Measurements from ENCODE around the gene HHAT.

The HHAT gene

GRCh38 chr1:210558302-210558701 lies 229.6 kb downstream of the HHAT start:
- TF ChIP-seq CTCF (IDR thresholded peaks at IDR 0.05; ENCODE audit: control extremely low read depth, extremely low read depth, low read depth, missing control alignments): no peak
- no peak for DNase-seq (ENCODE audit: extremely low spot score)
- CTCF ChIA-PET: interaction anchor here (1.6 kb wide), 1 partner anchor 28 kb away, joined by 3 read pairs; no protein-coding TSS in a partner anchor
- POLR2A ChIA-PET: no interaction called here

GRCh38 chr1:210565306-210565705 lies 236.6 kb downstream of the HHAT start:
- ChIA-PET CTCF (interaction anchor here (1.1 to 1.7 kb wide), 2 partner anchors 159 to 569 kb away, joined by 3 to 4 read pairs; partner anchors contain the start of gene KCNH1), POLR2A (no interaction called here)
- no peak for TF ChIP-seq CTCF (IDR thresholded peaks at IDR 0.05; ENCODE audit: control extremely low read depth, extremely low read depth, low read depth, missing control alignments)
- DNase-seq (ENCODE audit: extremely low spot score): no peak

DNA sequence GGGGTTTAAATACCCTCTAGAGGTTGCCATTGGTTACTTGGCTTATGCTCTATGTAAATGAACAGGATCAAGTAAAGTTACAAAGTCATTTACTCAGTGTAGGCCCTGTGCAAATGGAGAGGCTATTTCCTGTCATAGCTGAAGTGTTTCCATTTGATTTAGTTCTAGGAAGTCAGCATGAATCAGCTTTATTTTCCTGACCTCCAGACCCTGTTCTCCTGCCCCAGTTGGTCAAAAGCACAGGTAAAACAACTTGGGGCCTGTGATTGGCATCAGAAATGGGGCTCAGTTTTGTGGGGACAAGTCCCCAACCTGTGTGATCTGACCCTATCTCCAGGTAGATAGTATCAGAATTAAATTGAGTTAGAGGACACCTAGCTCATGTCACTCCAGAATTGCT lies 239.9 kb downstream of the HHAT start:
- no peak for DNase-seq (ENCODE audit: extremely low spot score)
- CTCF ChIA-PET: interaction anchor here (1.0 to 1.7 kb wide), 2 partner anchors 17 to 60 kb away, joined by 3 to 4 read pairs; no protein-coding TSS in a partner anchor
- POLR2A ChIA-PET: no interaction called here
- no peak for TF ChIP-seq CTCF (IDR thresholded peaks at IDR 0.05; ENCODE audit: control extremely low read depth, extremely low read depth, low read depth, missing control alignments)

DNA sequence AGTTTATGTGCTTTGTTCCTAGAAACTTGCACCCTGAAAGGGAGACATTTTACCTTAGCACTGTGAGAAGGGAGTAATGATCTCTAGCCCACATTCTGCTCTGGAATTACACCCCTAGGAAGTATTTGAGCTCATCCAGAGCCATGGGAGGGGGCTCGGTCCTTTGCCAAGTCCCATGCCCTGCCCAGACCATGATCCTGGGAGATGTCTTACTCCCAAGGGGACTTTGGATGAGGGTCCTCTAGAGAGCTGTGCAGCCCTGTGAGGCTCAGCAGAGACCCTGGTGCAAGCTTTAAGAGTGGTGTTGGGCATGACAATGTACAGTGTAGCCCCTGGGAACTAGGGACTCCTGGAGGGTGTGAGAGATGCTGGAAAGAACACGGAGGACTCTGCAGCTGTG lies 241.4 kb downstream of the HHAT start:
- POLR2A ChIA-PET: no interaction called here
- DNase-seq (ENCODE audit: extremely low spot score): no peak
- CTCF ChIA-PET: interaction anchor here (1.0 kb wide), 1 partner anchor 239 kb away, joined by 3 read pairs; no protein-coding TSS in a partner anchor
- TF ChIP-seq CTCF (IDR thresholded peaks at IDR 0.05; ENCODE audit: control extremely low read depth, extremely low read depth, low read depth, missing control alignments): no peak

DNA sequence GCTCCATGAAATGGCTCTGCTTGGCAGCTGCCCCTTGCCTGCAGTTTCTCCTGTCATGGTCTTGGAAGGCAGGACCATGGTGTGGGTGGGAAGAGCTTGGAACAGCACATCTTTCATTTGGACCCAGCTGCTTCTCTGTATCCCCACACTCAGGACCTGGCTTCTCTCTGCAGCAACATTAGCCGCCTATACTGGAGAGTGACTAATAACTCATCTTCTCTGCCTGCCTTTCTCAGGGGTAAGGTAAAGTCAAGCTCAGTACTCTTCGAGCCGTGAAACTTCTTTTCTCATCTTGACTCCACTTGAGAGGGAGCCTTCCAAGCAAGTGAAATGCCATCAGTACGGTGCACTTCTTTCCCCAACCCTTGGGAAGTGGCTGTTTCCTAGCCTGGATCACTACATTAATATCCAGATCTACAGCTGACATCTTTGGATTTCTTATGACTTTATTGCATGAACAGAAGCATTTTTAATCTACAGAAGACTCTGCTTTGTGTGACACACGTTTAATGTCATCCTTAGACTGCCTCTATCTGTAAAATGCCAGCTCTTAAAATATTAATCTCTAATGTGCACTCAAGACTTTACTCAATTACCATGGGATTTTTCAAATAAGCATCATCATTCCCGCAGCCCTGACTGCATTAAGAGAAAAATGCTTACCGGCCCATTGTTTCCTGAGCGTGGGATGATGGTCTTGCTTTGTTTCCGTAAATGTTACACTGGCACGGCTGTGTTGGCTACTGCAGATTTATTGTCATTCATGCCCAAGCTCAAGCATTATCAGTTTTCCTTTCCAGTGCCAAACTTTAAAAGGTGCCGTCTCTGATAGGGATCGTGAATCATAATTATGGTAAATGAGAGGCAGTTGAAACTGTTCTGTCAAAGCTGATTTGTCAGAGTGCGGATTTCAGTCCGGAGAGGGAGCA lies 242.9 kb downstream of the HHAT start:
- POLR2A ChIA-PET: no interaction called here

GRCh38 chr1:210573141-210573540 lies 244.4 kb downstream of the HHAT start:
- CTCF ChIA-PET: interaction anchor here (0.8 to 2.0 kb wide), 3 partner anchors 9 to 14 kb away, joined by 3 to 8 read pairs (median 3); no protein-coding TSS in a partner anchor
- no peak for DNase-seq (ENCODE audit: extremely low spot score)
- POLR2A ChIA-PET: no interaction called here
- TF ChIP-seq CTCF (IDR thresholded peaks at IDR 0.05; ENCODE audit: control extremely low read depth, extremely low read depth, low read depth, missing control alignments): no peak

More for the DNA sequence above, 242.9 kb downstream of the HHAT start:
- DNase-seq (ENCODE audit: extremely low spot score): no peak
- no peak for TF ChIP-seq CTCF (IDR thresholded peaks at IDR 0.05; ENCODE audit: control extremely low read depth, extremely low read depth, low read depth, missing control alignments)
- CTCF ChIA-PET: interaction anchor here (0.9 to 2.0 kb wide), 4 partner anchors 10 to 13 kb away, joined by 3 to 8 read pairs (median 4); no protein-coding TSS in a partner anchor

Measured in GM10248 (cell line).